ENCODE data around the gene ASPRV1.

Gene ASPRV1

DNA sequence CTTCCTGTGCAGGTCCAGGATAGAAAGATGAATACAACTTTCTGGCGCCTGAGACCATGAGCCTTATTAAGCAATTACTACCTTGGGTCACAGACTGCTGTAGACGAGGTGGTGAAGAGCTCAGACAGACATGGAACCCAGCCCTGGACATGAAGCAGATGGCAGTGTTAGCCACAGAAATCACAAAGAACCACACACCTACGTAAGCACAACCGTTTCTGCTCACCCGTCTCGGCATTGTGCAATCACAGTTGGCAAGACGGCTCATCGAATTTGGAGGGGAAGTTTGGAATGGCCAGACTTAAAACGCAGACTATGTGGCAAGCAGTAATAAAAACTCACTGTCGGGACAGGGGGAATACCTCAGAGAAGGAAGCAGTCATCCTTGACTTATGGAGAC, 24.3 kb upstream of the ASPRV1 start:
- Histone ChIP-seq H3K9me3 (ENCODE audit: insufficient read depth, low read depth, low read length) (no peaks in the 10 kb centered on the region), H3K4me1 (ENCODE audit: insufficient read depth, low read length) (no peaks in the 10 kb centered on the region), H3K27ac (ENCODE audit: low read length) (no peak overlapping the region), H3K36me3 (ENCODE audit: insufficient read depth, low read depth, low read length) (no peaks in the 10 kb centered on the region), H3K27me3 (ENCODE audit: insufficient read depth, low read length) (no peaks in the 10 kb centered on the region), H3K4me3 (ENCODE audit: low read length) (no peak overlapping the region), H3K9ac (ENCODE audit: low read depth, low read length) (no peak overlapping the region)

DNA sequence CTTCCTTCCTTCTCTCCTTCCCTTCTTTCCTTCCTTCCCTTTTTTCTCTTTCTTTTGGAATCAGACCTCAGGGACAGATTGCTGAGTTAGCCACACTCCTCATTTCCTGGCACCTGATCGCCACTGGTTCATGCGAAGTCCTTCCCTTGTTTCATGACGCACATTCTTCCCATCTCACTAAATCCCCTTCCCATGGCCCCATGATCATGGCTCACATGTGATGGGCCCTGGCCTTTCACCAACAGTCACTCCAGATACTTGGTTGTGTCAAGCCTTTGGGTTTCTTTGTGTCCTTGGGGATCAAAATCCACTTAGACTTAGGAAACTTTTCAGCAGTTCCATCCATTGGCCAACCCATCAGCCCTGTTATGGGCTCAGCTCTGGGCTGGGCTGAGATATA, 23.8 kb upstream of the ASPRV1 start:
- H3K4me1 ChIP-seq (ENCODE audit: insufficient read depth, low read length): no peaks in the 10 kb centered on the region
- H3K9me3 ChIP-seq (ENCODE audit: insufficient read depth, low read depth, low read length): no peaks in the 10 kb centered on the region
- no peak overlapping the region for H3K9ac ChIP-seq (ENCODE audit: low read depth, low read length)
- H3K36me3 ChIP-seq (ENCODE audit: insufficient read depth, low read depth, low read length): no peaks in the 10 kb centered on the region
- H3K27me3 ChIP-seq (ENCODE audit: insufficient read depth, low read length): no peaks in the 10 kb centered on the region
- H3K4me3 ChIP-seq (ENCODE audit: low read length): no peak overlapping the region
- H3K27ac ChIP-seq (ENCODE audit: low read length): no peak overlapping the region

DNA sequence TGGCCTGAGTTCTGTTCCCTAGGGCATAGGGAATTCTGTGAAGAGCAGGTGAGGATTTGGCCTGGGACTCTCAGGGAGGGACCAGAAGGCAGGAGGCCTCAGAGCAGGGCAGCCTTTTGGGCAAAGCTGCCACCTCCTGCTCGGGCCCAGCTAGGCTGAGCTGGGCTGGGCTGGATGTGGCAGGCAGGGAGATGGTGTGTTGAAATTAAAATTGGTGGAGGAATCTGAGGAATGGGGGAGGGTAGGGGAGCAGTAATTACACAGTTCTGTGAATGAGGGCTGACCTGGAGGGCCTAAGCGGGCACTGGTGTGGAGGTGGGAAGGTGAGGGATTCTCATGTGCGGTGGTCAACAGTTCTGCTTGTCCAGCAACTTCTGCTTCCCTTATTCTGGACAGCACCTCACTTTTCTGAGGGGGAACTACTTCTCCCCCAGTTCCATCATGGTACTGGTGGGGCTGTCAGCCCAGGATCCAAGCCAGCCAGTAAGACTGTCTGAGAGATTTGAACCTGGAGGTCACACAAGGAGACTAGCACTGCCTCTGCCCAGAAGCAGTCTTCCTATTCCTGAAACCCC, 22.0 kb upstream of the ASPRV1 start:
- H3K9me3 ChIP-seq (ENCODE audit: insufficient read depth, low read depth, low read length): no peaks in the 10 kb centered on the region
- H3K9ac ChIP-seq (ENCODE audit: low read depth, low read length): no peak overlapping the region
- H3K36me3 ChIP-seq (ENCODE audit: insufficient read depth, low read depth, low read length): no peaks in the 10 kb centered on the region
- H3K27ac ChIP-seq (ENCODE audit: low read length): no peak overlapping the region
- H3K4me3 ChIP-seq (ENCODE audit: low read length): no peak overlapping the region
- no peaks in the 10 kb centered on the region for H3K27me3 ChIP-seq (ENCODE audit: insufficient read depth, low read length)
- H3K4me1 ChIP-seq (ENCODE audit: insufficient read depth, low read length): no peaks in the 10 kb centered on the region

DNA sequence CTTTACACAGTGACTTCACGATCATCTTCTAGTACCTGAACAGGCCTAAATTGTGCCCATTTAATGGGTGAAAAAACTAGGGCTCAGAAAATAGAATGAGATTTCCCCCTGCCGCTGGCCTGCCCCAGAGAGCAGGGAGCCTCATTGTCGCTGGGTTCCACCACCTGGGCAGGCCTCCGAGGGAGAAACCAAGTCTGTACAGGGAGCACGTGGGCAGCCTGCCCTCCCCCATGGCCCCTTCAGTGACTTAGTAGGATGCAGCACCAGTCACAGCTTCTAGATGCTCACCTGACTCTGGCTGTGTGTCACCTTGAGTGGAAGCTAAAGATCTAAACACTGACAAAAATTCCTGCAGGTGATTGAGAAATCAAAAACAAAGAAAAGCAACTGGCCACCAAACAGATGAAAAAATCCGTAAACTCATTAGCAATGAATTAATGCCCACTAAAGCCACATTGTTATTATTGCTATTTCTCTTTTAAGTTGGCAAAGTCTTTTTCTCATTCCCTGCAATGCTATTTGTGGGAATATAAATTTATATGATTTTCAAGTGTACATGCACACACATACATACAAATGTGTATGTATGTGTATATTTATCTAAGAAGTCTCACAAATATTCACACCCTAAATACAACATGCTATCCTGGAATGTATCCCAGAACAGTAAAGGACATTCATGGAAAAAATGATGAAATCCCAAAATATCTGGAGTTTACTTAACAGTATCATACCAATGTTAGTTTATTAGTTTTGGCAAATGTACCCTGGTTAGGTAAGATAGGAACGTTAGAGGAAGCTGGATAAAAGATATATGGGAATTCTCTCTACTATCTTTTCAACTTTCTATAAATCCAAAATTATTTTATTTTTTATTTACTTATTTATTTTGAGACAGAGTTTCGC, 18.7 kb upstream of the ASPRV1 start:
- Histone ChIP-seq H3K36me3 (ENCODE audit: insufficient read depth, low read depth, low read length) (no peaks in the 10 kb centered on the region), H3K27me3 (ENCODE audit: insufficient read depth, low read length) (no peaks in the 10 kb centered on the region), H3K27ac (ENCODE audit: low read length) (no peak overlapping the region), H3K9ac (ENCODE audit: low read depth, low read length) (no peak overlapping the region), H3K4me1 (ENCODE audit: insufficient read depth, low read length) (no peaks in the 10 kb centered on the region), H3K4me3 (ENCODE audit: low read length) (no peak overlapping the region), H3K9me3 (ENCODE audit: insufficient read depth, low read depth, low read length) (no peaks in the 10 kb centered on the region)

DNA sequence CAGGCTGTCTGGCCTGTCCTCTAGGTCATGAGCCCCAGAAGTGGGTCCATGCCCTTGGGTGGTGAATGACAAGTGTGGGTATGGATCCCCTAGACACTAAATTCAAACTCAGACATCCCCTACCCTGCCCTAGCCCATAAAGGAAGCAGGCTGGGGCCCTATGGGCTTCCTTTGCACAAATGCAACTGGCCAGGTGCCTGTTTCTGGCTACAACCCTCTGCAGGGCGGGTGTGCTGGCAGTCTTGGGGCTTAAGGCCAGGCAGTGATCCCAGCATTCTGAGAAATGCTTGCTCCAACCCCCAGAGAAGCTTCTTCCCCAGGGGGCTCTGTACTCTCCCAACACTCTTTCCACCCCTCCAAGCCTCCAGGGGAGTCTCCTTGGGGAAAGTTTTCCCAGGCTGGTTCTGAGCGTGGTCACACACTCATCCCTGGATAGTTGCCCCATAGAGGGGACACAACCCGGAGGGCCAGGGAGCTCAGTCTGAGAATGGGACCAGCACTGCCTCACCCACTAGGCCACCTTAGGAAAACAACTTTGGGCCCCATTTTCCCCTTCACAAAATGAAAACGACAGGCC, 16.6 kb upstream of the ASPRV1 start:
- H3K4me1 ChIP-seq (ENCODE audit: insufficient read depth, low read length): no peaks in the 10 kb centered on the region

DNA sequence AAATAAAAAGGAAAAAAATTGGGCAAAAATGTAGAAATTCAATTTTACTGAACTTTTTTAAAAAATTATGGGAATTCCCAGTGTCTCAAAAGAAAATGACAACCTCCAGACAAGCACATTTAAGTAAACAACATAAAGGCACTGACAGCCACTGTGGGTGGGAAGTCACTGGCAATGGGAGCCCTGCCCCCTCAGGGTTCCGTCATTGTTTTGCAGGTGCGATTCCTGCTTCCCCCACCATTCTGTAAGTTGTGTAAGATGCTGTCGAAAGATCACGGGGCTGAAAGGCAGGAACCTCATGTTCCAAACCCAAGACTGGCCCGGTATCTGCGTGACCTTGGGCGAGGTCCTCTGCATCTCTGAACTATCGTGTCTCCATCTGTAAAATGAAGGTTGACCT, 15.8 kb upstream of the ASPRV1 start:
- Histone ChIP-seq H3K9ac (ENCODE audit: low read depth, low read length) (no peak overlapping the region), H3K9me3 (ENCODE audit: insufficient read depth, low read depth, low read length) (no peaks in the 10 kb centered on the region), H3K36me3 (ENCODE audit: insufficient read depth, low read depth, low read length) (no peaks in the 10 kb centered on the region), H3K27ac (ENCODE audit: low read length) (no peak overlapping the region), H3K4me3 (ENCODE audit: low read length) (no peak overlapping the region), H3K4me1 (ENCODE audit: insufficient read depth, low read length) (no peaks in the 10 kb centered on the region), H3K27me3 (ENCODE audit: insufficient read depth, low read length) (no peaks in the 10 kb centered on the region)

More for the DNA sequence above, 16.6 kb upstream of the ASPRV1 start:
- Histone ChIP-seq H3K27me3 (ENCODE audit: insufficient read depth, low read length) (no peaks in the 10 kb centered on the region), H3K9ac (ENCODE audit: low read depth, low read length) (no peak overlapping the region), H3K36me3 (ENCODE audit: insufficient read depth, low read depth, low read length) (no peaks in the 10 kb centered on the region), H3K4me3 (ENCODE audit: low read length) (no peak overlapping the region), H3K27ac (ENCODE audit: low read length) (no peak overlapping the region), H3K9me3 (ENCODE audit: insufficient read depth, low read depth, low read length) (no peaks in the 10 kb centered on the region)

DNA sequence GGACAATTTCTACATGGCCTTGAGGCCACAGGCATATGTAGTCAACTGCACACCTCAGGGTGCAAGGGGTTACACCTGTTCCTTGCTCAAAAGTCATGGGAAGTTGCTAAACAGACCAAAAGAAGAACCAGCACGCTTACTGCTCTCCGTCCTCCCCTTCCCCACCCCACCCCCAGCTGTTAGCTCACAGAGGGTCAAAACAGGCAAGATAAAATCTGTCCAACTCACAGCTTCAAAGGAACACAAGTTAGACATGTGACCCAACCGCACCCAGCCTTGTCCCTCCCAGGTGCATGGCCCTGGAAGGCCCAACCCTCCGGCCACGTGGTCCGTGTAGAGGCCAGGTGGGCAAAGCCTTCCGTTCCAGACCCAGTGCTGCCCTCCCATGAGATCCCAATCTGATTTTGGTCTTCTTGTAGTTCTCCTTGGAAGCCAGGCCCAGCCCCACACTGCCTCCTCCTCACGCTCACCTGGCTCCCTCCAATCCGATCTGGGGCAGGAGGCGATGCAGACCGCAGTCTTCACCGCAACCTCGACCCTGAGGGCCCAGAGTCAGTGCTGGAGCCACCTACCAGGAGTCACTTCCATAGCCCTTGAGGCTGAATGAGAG, 14.5 kb upstream of the ASPRV1 start:
- no peaks in the 10 kb centered on the region for H3K27me3 ChIP-seq (ENCODE audit: insufficient read depth, low read length)
- H3K9me3 ChIP-seq (ENCODE audit: insufficient read depth, low read depth, low read length): no peaks in the 10 kb centered on the region
- H3K4me3 ChIP-seq (ENCODE audit: low read length): no peak overlapping the region
- H3K4me1 ChIP-seq (ENCODE audit: insufficient read depth, low read length): no peaks in the 10 kb centered on the region
- no peaks in the 10 kb centered on the region for H3K36me3 ChIP-seq (ENCODE audit: insufficient read depth, low read depth, low read length)
- no peak overlapping the region for H3K9ac ChIP-seq (ENCODE audit: low read depth, low read length)
- no peak overlapping the region for H3K27ac ChIP-seq (ENCODE audit: low read length)

DNA sequence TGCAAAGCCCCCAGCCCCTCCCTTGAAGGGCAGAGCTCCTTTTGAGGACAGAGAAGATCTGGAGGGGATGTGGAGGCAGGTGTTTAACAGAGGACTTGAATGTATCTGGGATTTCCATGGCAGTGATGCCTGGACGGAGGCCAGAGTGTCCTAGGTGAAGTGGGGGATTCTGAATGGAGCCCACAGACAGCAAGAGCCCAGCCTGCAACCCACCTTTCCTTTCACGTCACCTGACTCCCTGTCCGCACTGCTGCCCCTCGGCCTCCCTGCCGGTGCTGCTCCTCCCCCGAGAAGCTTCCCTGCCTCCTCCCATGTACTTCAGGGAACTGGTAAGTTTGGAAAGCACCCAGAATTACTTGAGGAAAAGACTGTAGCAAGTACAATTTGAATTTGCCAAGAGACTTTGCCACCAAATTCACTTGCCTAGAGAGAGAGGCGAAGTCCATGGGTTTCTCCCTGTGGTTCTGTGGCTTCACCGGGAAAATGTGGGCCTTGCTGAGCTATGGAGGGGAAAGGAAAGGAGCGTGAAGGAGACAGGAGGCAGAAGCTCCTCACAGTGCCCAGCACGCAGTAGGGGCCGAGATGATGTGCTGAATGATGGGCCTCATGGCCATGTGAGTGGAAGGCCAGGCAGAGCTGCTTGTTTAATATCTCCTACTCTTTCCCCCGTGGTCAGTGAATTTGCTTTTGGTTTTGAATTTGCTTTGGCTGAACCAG, 13.9 kb upstream of the ASPRV1 start:
- Histone ChIP-seq H3K4me3 (ENCODE audit: low read length) (no peak overlapping the region), H3K27ac (ENCODE audit: low read length) (no peak overlapping the region), H3K9ac (ENCODE audit: low read depth, low read length) (no peak overlapping the region), H3K36me3 (ENCODE audit: insufficient read depth, low read depth, low read length) (no peaks in the 10 kb centered on the region), H3K27me3 (ENCODE audit: insufficient read depth, low read length) (no peaks in the 10 kb centered on the region), H3K9me3 (ENCODE audit: insufficient read depth, low read depth, low read length) (no peaks in the 10 kb centered on the region), H3K4me1 (ENCODE audit: insufficient read depth, low read length) (no peaks in the 10 kb centered on the region)

DNA sequence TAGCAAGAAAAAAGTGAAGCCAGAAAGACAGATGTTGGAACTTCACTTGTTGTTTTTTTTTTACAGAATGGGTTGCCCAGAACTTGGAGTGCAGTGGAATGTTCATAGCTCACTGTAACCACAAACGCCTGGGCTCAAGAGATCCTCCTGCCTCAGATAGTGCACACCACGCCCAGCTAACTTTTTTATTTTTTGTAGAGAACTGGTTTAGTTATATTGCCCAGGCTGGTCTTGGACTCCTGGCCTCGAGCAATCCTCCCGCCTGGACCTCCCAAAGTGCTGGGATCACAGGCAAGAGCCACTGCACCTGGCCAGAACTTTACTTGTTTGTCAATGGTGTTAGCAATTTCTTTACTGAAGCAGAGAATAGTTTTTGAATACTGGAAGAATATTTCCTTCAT, 11.9 kb upstream of the ASPRV1 start:
- no peaks in the 10 kb centered on the region for H3K27me3 ChIP-seq (ENCODE audit: insufficient read depth, low read length)
- no peak overlapping the region for H3K27ac ChIP-seq (ENCODE audit: low read length)
- H3K9me3 ChIP-seq (ENCODE audit: insufficient read depth, low read depth, low read length): no peaks in the 10 kb centered on the region
- no peaks in the 10 kb centered on the region for H3K36me3 ChIP-seq (ENCODE audit: insufficient read depth, low read depth, low read length)
- no peak overlapping the region for H3K9ac ChIP-seq (ENCODE audit: low read depth, low read length)
- no peak overlapping the region for H3K4me3 ChIP-seq (ENCODE audit: low read length)
- H3K4me1 ChIP-seq (ENCODE audit: insufficient read depth, low read length): no peaks in the 10 kb centered on the region

DNA sequence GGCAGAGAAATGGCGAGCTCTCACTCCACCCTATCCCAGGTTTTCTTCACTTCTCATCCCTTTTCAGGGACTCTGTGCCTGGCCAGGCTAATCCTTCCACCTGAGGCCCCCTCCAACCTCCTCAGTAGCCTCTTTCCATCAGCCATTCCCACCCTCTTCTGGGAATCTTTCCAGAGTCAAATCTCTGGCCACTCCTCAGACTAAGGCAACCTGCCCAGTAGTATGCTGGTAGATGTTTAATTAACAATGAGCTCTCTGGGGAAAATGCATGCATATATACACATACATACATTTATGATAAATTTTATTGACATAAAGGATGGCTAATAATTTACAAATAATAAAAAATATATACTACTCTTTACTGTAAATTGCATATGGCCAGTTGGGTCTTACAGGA, 11.4 kb upstream of the ASPRV1 start:
- H3K27ac ChIP-seq (ENCODE audit: low read length): no peak overlapping the region
- no peak overlapping the region for H3K9ac ChIP-seq (ENCODE audit: low read depth, low read length)
- no peaks in the 10 kb centered on the region for H3K9me3 ChIP-seq (ENCODE audit: insufficient read depth, low read depth, low read length)
- no peak overlapping the region for H3K4me3 ChIP-seq (ENCODE audit: low read length)
- H3K36me3 ChIP-seq (ENCODE audit: insufficient read depth, low read depth, low read length): no peaks in the 10 kb centered on the region
- no peaks in the 10 kb centered on the region for H3K4me1 ChIP-seq (ENCODE audit: insufficient read depth, low read length)
- no peaks in the 10 kb centered on the region for H3K27me3 ChIP-seq (ENCODE audit: insufficient read depth, low read length)

DNA sequence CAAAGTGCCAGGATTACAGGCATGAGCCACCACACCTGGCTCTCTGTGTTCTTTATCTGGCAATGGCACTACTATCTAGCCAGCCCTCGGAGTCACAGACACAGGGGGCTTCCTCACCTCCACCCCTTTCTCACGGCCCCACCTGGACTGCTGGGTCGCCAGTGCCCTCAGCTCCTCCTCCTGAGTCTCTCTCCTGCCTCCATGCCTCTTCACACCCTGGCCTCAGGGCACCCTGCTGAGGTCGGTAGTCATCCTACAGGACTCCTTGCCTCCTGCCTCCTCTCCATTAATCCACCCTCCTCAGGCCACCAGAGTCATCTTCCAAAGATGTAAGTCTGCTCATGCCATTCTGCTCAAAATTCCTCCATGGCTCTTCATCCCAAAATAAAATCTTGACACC, 8.6 kb upstream of the ASPRV1 start:
- no peaks in the 10 kb centered on the region for H3K36me3 ChIP-seq (ENCODE audit: insufficient read depth, low read depth, low read length)
- no peak overlapping the region for H3K27ac ChIP-seq (ENCODE audit: low read length)
- no peak overlapping the region for H3K9ac ChIP-seq (ENCODE audit: low read depth, low read length)
- H3K4me3 ChIP-seq (ENCODE audit: low read length): no peak overlapping the region
- no peaks in the 10 kb centered on the region for H3K9me3 ChIP-seq (ENCODE audit: insufficient read depth, low read depth, low read length)
- H3K4me1 ChIP-seq (ENCODE audit: insufficient read depth, low read length): no peaks in the 10 kb centered on the region
- H3K27me3 ChIP-seq (ENCODE audit: insufficient read depth, low read length): no peaks in the 10 kb centered on the region
